ENCODE data around the gene TSPEAR.
"Not testable (repeated sequence)": the region's sequence is repeated elsewhere in the genome, so short reads cannot be mapped to it uniquely, and the experiment has no call there.

The TSPEAR gene

GRCh38 chr21:44585892-44586291 lies 125.5 kb downstream of the TSPEAR start:
- DNase-seq (ENCODE audit: low read depth), result no peak

- DNase-seq (ENCODE audit: low read depth), result peak; percentile 9
Measured at GRCh38 chr21:44583800-44584147, 127.6 kb downstream of the TSPEAR start.

GRCh38 chr21:44583089-44583799 lies 128.1 kb downstream of the TSPEAR start:
- no peak for DNase-seq (ENCODE audit: low read depth)

- DNase-seq (ENCODE audit: low read depth), result no peak
Measured at GRCh38 chr21:44582055-44582454, 129.3 kb downstream of the TSPEAR start.

- no peak for DNase-seq (ENCODE audit: low read depth)
Measured at GRCh38 chr21:44581158-44581557, 130.2 kb downstream of the TSPEAR start.

- not testable (repeated sequence) for DNase-seq (ENCODE audit: low read depth)
Measured at GRCh38 chr21:44580231-44580821, 131.0 kb downstream of the TSPEAR start, which contains the start of gene KRTAP10-5. KRTAP10-5 (minus strand) TSS chr21:44580604; CDS start chr21:44580578, 26 bp downstream.

- DNase-seq (ENCODE audit: low read depth), result no peak
Measured at GRCh38 chr21:44579833-44580144, 131.6 kb downstream of the TSPEAR start.

GRCh38 chr21:44579056-44579832 lies 132.1 kb downstream of the TSPEAR start:
- DNase-seq (ENCODE audit: low read depth), result no peak

- DNase-seq (ENCODE audit: low read depth), result no peak
Measured at GRCh38 chr21:44578371-44579055, 132.9 kb downstream of the TSPEAR start.

GRCh38 chr21:44576025-44576420 lies 135.3 kb downstream of the TSPEAR start:
- no peak for DNase-seq (ENCODE audit: low read depth)

- DNase-seq (ENCODE audit: low read depth), result no peak
Measured at GRCh38 chr21:44575307-44576024, 135.9 kb downstream of the TSPEAR start.

- no peak for DNase-seq (ENCODE audit: low read depth)
Measured at GRCh38 chr21:44574457-44575306, 136.7 kb downstream of the TSPEAR start.

GRCh38 chr21:44573630-44574456 lies 137.5 kb downstream of the TSPEAR start, which contains the start of gene KRTAP10-4:
KRTAP10-4 (plus strand) TSS chr21:44573729; CDS start chr21:44573759, 30 bp downstream.
- DNase-seq (ENCODE audit: low read depth), result not testable (repeated sequence)

- DNase-seq (ENCODE audit: low read depth), result no peak
Measured at GRCh38 chr21:44572959-44573583, 138.3 kb downstream of the TSPEAR start.

GRCh38 chr21:44571844-44572782 lies 139.3 kb downstream of the TSPEAR start:
- DNase-seq (ENCODE audit: low read depth), result no peak

- DNase-seq (ENCODE audit: low read depth), result no peak
Measured at GRCh38 chr21:44571296-44571695, 140.1 kb downstream of the TSPEAR start.

GRCh38 chr21:44569861-44570517 lies 141.4 kb downstream of the TSPEAR start:
- DNase-seq (ENCODE audit: low read depth), result no peak
